GM18520 (cell line): Measurements from ENCODE around the gene FCSK.
A peak's percentile ranks its signal among the peaks of the same experiment; 100 is the strongest.
"Not testable (repeated sequence)": the region's sequence is repeated elsewhere in the genome, so short reads cannot be mapped to it uniquely, and the experiment has no call there.

Source experiments
- ATAC-seq: cut with Tn5 transposase; IDR thresholded peaks from one replicate; pipeline ENCODE4 v1.9.1; 2021; ENCODE audit not compliant: unreplicated experiment

The FCSK gene

GRCh38 chr16:70522216-70523075, 68.1 kb downstream of the FCSK start:
- no peak for ATAC-seq

GRCh38 chr16:70523076-70523742, 68.8 kb downstream of the FCSK start, which contains the start of gene COG4:
TSS of gene COG4 (minus strand) at chr16:70523554. CDS start at chr16:70523543, 11 bp downstream.
- ATAC-seq, result peak; percentile 41

GRCh38 chr16:70523743-70524398, 69.5 kb downstream of the FCSK start, which contains the start of gene SF3B3:
TSS of gene SF3B3 (plus strand) at chr16:70523816. CDS start at chr16:70526657, 2,841 bp downstream.
- ATAC-seq, result peak; percentile 26

GRCh38 chr16:70524399-70524825, 70.0 kb downstream of the FCSK start:
- not testable (repeated sequence) for ATAC-seq

- no peak for ATAC-seq
Measured at GRCh38 chr16:70526403-70526802, 72.0 kb downstream of the FCSK start.

GRCh38 chr16:70527315-70527996, 73.1 kb downstream of the FCSK start:
- no peak for ATAC-seq

GRCh38 chr16:70529051-70529777, 74.8 kb downstream of the FCSK start:
- no peak for ATAC-seq
